IMR-90 (cell line): ENCODE results near the gene KAT6B. TPM values are rescaled to one million over a fixed set of nuclear protein-coding genes. Genes with fewer than 3 reads are reported as not detected.

Source experiments
- ATAC-seq: fragments of 200-7000 bp; cut with Tn5 transposase; 2 replicates; pipeline ENCODE4 v1.9.1; 2020; ENCODE audit warnings: low read depth, mild to moderate bottlenecking, moderate library complexity
- BruUV-seq: library from RNA; stranded (reverse); fragments of 400-500 nt; replicated peaks from 2 replicates; lab custom pipeline; 2021; lab: Mats Ljungman, UMichigan
- CTCF ChIA-PET: fragments of 300-600 bp; formaldehyde crosslinking; extraction: SDS; loops from one replicate; lab custom pipeline; 2021; ENCODE audit warnings: antibody characterized with exemption; lab: Yijun Ruan, JAX
- POLR2A ChIA-PET: fragments of 300-600 bp; sonication (Branson Sonifier 250); formaldehyde crosslinking; loops from one replicate; lab custom pipeline; 2022; ENCODE audit warnings: antibody characterized with exemption; ENCODE audit not compliant: unreplicated experiment; lab: Charles Lee
- DNase-seq: peaks from one replicate; pipeline ENCODE4 v3.0.0; 2013
- H2AFZ ChIP-seq: replicated peaks from 2 replicates; pipeline ENCODE3; 2013; ENCODE audit warnings: low read length, mild to moderate bottlenecking; ENCODE audit not compliant: poor library complexity
- H2AK5ac ChIP-seq: 2 replicates; pipeline ENCODE4 v1.6.1; 2013; ENCODE audit warnings: low read depth, low read length, inconsistent platforms
- H2AK9ac ChIP-seq: replicated peaks from 2 replicates; pipeline ENCODE3; 2013; ENCODE audit warnings: mild to moderate bottlenecking, low read depth, low read length, moderate library complexity; ENCODE audit not compliant: poor library complexity
- H2BK120ac ChIP-seq: 2 replicates; pipeline ENCODE4 v1.6.1; 2013; ENCODE audit warnings: low read depth, low read length, inconsistent platforms
- H2BK15ac ChIP-seq: 3 replicates; pipeline ENCODE4 v1.6.1; 2013; ENCODE audit warnings: low read depth, low read length, inconsistent platforms
- H2BK20ac ChIP-seq: 2 replicates; pipeline ENCODE4 v1.6.1; 2013; ENCODE audit warnings: low read depth, mild to moderate bottlenecking, inconsistent platforms, low read length, moderate library complexity
- H2BK5ac ChIP-seq: 2 replicates; pipeline ENCODE4 v1.6.1; 2013; ENCODE audit warnings: mild to moderate bottlenecking, low read depth, low read length, inconsistent platforms; ENCODE audit not compliant: poor library complexity, severe bottlenecking
- H3K14ac ChIP-seq: replicated peaks from 2 replicates; pipeline ENCODE4 v1.6.1; 2013; ENCODE audit warnings: low read depth, low read length, inconsistent platforms
- H3K18ac ChIP-seq: 2 replicates; pipeline ENCODE4 v1.6.1; 2013; ENCODE audit warnings: low read depth, low read length, control low read depth
- H3K23ac ChIP-seq: 2 replicates; pipeline ENCODE4 v1.6.1; 2013; ENCODE audit warnings: low read depth, low read length, inconsistent platforms
- H3K27ac ChIP-seq: 2 replicates; pipeline ENCODE4 v1.5.1; 2013; ENCODE audit warnings: mild to moderate bottlenecking, control low read depth, low read length; ENCODE audit not compliant: insufficient read depth
- H3K27me3 ChIP-seq: 2 replicates; pipeline ENCODE4 v1.6.1; 2013; ENCODE audit warnings: low read length; ENCODE audit not compliant: control insufficient read depth, insufficient read depth
- H3K36me3 ChIP-seq: 2 replicates; pipeline ENCODE4 v1.6.1; 2013; ENCODE audit warnings: low read length, mixed read lengths; ENCODE audit not compliant: control insufficient read depth, insufficient read depth
- H3K4ac ChIP-seq: 2 replicates; pipeline ENCODE4 v1.6.1; 2013; ENCODE audit warnings: low read depth, low read length, inconsistent platforms
- H3K4me1 ChIP-seq: 2 replicates; pipeline ENCODE4 v1.6.1; 2013; ENCODE audit warnings: low read length, mixed read lengths; ENCODE audit not compliant: control insufficient read depth, insufficient read depth
- H3K4me2 ChIP-seq: 2 replicates; pipeline ENCODE4 v1.6.1; 2013; ENCODE audit warnings: low read depth, mild to moderate bottlenecking, control low read depth, low read length, moderate library complexity
- H3K4me3 ChIP-seq: 2 replicates; pipeline ENCODE4 v1.5.1; 2013; ENCODE audit warnings: low read depth, mild to moderate bottlenecking, control low read depth, low read length, moderate library complexity; ENCODE audit not compliant: insufficient read depth
- H3K56ac ChIP-seq: 2 replicates; pipeline ENCODE4 v1.6.1; 2013; ENCODE audit warnings: low read length, inconsistent platforms; ENCODE audit not compliant: insufficient read depth; ENCODE audit errors: extremely low read depth
- H3K79me1 ChIP-seq, 2 experiments: 2 replicates each; pipeline ENCODE4 v1.6.1; 2013; ENCODE audit warnings: low read length in 2 of 2, inconsistent platforms in 1 of 2, low read depth in 1 of 2
- H3K9ac ChIP-seq: 2 replicates; pipeline ENCODE4 v1.6.1; 2013; ENCODE audit warnings: low read depth, low read length, control low read depth
- H3K9me1 ChIP-seq: 2 replicates; pipeline ENCODE4 v1.6.1; 2013; ENCODE audit warnings: low read length, inconsistent platforms; ENCODE audit not compliant: insufficient read depth
- H3K9me3 ChIP-seq: 2 replicates; pipeline ENCODE4 v1.6.1; 2013; ENCODE audit warnings: low read length; ENCODE audit not compliant: control insufficient read depth, insufficient read depth
- H4K20me1 ChIP-seq: 2 replicates; pipeline ENCODE4 v1.6.1; 2013; ENCODE audit warnings: low read length, inconsistent platforms; ENCODE audit not compliant: insufficient read depth
- H4K5ac ChIP-seq: 2 replicates; pipeline ENCODE4 v1.6.1; 2013; ENCODE audit warnings: mild to moderate bottlenecking, low read depth, low read length, control low read depth
- H4K8ac ChIP-seq, 2 experiments: 2 replicates each; pipeline ENCODE4 v1.6.1; 2013; ENCODE audit warnings: low read depth in 2 of 2, low read length in 2 of 2, control low read depth in 1 of 2, inconsistent platforms in 1 of 2
- H4K91ac ChIP-seq: 2 replicates; pipeline ENCODE4 v1.6.1; 2013; ENCODE audit warnings: low read depth, low read length, inconsistent platforms; ENCODE audit not compliant: insufficient read depth
- BHLHE40 ChIP-seq: fragments of 150-350 bp; IDR thresholded peaks from 2 replicates; pipeline ENCODE4 v1.6.1; 2016; ENCODE audit warnings: mild to moderate bottlenecking, low read depth, low read length
- CEBPB ChIP-seq: IDR thresholded peaks from 2 replicates; pipeline ENCODE4 v1.6.1; 2012; ENCODE audit warnings: low read depth, low read length, improper control_type of control experiment
- CHD1 ChIP-seq: IDR thresholded peaks from 2 replicates; pipeline ENCODE4 v1.6.1; 2012; ENCODE audit warnings: low read depth, low read length, improper control_type of control experiment
- ELK1 ChIP-seq: fragments of 150-350 bp; IDR thresholded peaks from 2 replicates; pipeline ENCODE4 v1.6.1; 2016; ENCODE audit warnings: low read depth, mild to moderate bottlenecking, low read length, moderate library complexity, borderline replicate concordance
- MAFK ChIP-seq: IDR thresholded peaks from 2 replicates; pipeline ENCODE4 v1.6.1; 2012; ENCODE audit warnings: low read depth, low read length, improper control_type of control experiment
- NFE2L2 ChIP-seq: fragments of 150-350 bp; IDR thresholded peaks from 2 replicates; pipeline ENCODE4 v1.6.1; 2016; ENCODE audit warnings: low read depth, mild to moderate bottlenecking, low read length
- POLR2A ChIP-seq: IDR thresholded peaks from 2 replicates; pipeline ENCODE4 v1.6.1; 2012; ENCODE audit warnings: mild to moderate bottlenecking, low read depth, low read length
- RAD21 ChIP-seq: IDR thresholded peaks from 2 replicates; pipeline ENCODE4 v1.6.1; 2012; ENCODE audit warnings: low read length, improper control_type of control experiment
- WGBS, 2 experiments: methylation state at CpG; one replicate each; pipeline versions ENCODE4 v1.1.5 to v1.1.7; 2013; ENCODE audit warnings: missing lambda C conversion rate in 2 of 2; ENCODE audit not compliant: insufficient read length in 1 of 2; ENCODE audit errors: extremely low coverage in 2 of 2; 5-methylcytosine and 5-hydroxymethylcytosine counted together
- dilution Hi-C: fragments of 300-500 bp; cut with HindIII; formaldehyde crosslinking; loops from one replicate; pipeline ENCODE4 v1.14.3; 2018; ENCODE audit warnings: low sequenced_read_pairs; ENCODE audit not compliant: unreplicated experiment
- in situ Hi-C: fragments of 300-500 bp; cut with MboI; formaldehyde crosslinking; loops from 3 replicates; pipeline ENCODE4 v1.14.3; 2019; ENCODE audit warnings: low sequenced_read_pairs, inconsistent platforms, mixed read lengths
- intact Hi-C: fragments of 100-400 bp; cut with micrococcal nuclease; formaldehyde crosslinking; loops from 2 replicates; pipeline ENCODE4 v1.10.0; 2022
- polyA plus RNA-seq, 3 experiments: library from polyadenylated mRNA; depleted of rRNA; stranded (reverse); fragments of >200 nt; gene quantifications; 2 replicates each; pipeline ENCODE4 v1.2.3, GENCODE V29; 2012; ENCODE audit warnings: low replicate concordance in 1 of 3
- total RNA-seq: library from RNA; depleted of rRNA; stranded (reverse); fragments of >200 nt; gene quantifications from 2 replicates; pipeline ENCODE4 v1.2.3, GENCODE V29; 2012

KAT6B gene
- total and polyA plus RNA-seq, 2 of the 4 experiments (the other 2 are of a cell fraction), result 8.8 to 28.1 TPM

- H3K4me1 ChIP-seq, result no peaks in the 10 kb centered on the region
Observed at GRCh38 chr10:75073442-75073841, 247.0 kb downstream of the KAT6B start.

More at GRCh38 chr10:75073442-75073841, 247.0 kb downstream of the KAT6B start:
- no peaks in the 10 kb centered on the region for H3K36me3 ChIP-seq
- H4K8ac ChIP-seq, result no peak overlapping the region
- no peak overlapping the region for H2AK9ac ChIP-seq
- no peak overlapping the region for H2BK120ac ChIP-seq
- BruUV-seq, result no TSS peak
- H2BK20ac ChIP-seq, result no peak overlapping the region
- no peak overlapping the region for H2AK5ac ChIP-seq
- in situ Hi-C loops (no loop called here), dilution Hi-C loops (no loop called here), intact Hi-C loops (no loop called here)
- TF ChIP-seq RAD21 (no peak), CHD1 (no peak), CEBPB (no peak), MAFK (no peak), ELK1 (no peak), BHLHE40 (no peak), NFE2L2 (no peak), POLR2A (no peak)
- H3K4me3 ChIP-seq, result no peak overlapping the region
- H3K4me2 ChIP-seq, result no peak overlapping the region
- 91% methylated on average over 13 of the region's 17 CpGs; no CpG with 5 or more reads in 1 of the 2 experiments for WGBS, 2 experiments
- ChIA-PET POLR2A (no interaction called here), CTCF (no interaction called here)
- H3K56ac ChIP-seq, result no peak overlapping the region
- no peak overlapping the region for H2AFZ ChIP-seq
- no peak overlapping the region for H3K14ac ChIP-seq
- H2BK15ac ChIP-seq, result no peak overlapping the region
- no peaks in the 10 kb centered on the region for H3K79me1 ChIP-seq
- no peak overlapping the region for H4K5ac ChIP-seq
- no peak overlapping the region for H3K27ac ChIP-seq
- H3K9ac ChIP-seq, result no peak overlapping the region
- no peak for ATAC-seq
- no peak overlapping the region for H2BK5ac ChIP-seq
- H3K9me3 ChIP-seq, result no peaks in the 10 kb centered on the region
- H3K9me1 ChIP-seq, result no peaks in the 10 kb centered on the region
- no peak overlapping the region for H4K91ac ChIP-seq
- H3K4ac ChIP-seq, result no peak overlapping the region
- no peak overlapping the region for H3K18ac ChIP-seq
- H4K20me1 ChIP-seq, result no peaks in the 10 kb centered on the region
- H3K23ac ChIP-seq, result no peak overlapping the region
- H3K27me3 ChIP-seq, result no peaks in the 10 kb centered on the region
- DNase-seq, result no peak
